Hair follicle dermal papilla cell (primary cell): Measurements from ENCODE around the gene STAM. TPM values are rescaled to one million over a fixed set of nuclear protein-coding genes. Genes with fewer than 3 reads are reported as not detected.

Experiments
- small RNA-seq: library from RNA; depleted of rRNA; stranded (forward); fragments of <200 nt; gene quantifications from one replicate; pipeline ENCODE3, GENCODE V24; 2012
- total RNA-seq: library from RNA; depleted of rRNA; stranded (reverse); fragments of >200 nt; gene quantifications from 2 replicates; pipeline ENCODE4 v1.2.3, GENCODE V29; 2012

STAM gene
- total RNA-seq = 39.7 and 40.9 TPM in 2 replicates

DNA sequence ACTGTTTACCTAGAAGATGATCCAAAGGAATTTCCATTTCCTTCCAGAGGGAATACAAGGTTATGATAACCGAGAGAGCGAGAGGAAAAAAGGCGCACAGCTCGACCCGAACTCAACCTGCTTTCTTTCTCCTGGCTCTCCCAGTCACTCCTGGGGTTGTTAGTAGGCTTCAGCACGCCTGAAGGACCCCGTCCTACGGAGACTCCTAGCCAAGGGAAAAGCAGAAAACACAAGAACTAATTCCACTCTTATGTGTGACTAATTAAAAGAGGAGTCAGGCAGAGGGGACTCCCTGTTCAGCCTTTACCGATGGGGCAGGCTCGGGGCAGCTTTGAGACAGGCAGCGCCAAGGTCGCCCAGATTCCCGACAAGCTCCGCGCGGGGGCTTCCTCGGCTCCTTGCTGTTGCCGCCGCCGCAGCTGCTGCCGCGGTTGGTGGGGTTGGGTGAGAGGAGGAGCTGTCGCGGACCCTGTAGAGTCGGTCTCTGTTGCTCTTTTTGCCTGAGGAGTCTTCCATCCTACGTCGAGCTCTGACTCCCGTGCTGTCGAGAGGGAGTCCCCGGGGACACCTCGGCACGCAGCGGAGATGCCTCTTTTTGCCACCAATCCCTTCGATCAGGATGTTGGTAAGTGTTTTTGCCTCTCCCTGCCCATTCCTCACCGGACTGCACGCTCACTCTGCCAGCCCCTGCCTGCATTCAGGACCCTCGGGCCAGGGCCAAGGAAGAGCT is at the start of gene STAM:
TSS of gene STAM (plus strand) at position 397 of the 730 bp plus-strand sequence. CDS start at position 586, 189 bp downstream.

DNA sequence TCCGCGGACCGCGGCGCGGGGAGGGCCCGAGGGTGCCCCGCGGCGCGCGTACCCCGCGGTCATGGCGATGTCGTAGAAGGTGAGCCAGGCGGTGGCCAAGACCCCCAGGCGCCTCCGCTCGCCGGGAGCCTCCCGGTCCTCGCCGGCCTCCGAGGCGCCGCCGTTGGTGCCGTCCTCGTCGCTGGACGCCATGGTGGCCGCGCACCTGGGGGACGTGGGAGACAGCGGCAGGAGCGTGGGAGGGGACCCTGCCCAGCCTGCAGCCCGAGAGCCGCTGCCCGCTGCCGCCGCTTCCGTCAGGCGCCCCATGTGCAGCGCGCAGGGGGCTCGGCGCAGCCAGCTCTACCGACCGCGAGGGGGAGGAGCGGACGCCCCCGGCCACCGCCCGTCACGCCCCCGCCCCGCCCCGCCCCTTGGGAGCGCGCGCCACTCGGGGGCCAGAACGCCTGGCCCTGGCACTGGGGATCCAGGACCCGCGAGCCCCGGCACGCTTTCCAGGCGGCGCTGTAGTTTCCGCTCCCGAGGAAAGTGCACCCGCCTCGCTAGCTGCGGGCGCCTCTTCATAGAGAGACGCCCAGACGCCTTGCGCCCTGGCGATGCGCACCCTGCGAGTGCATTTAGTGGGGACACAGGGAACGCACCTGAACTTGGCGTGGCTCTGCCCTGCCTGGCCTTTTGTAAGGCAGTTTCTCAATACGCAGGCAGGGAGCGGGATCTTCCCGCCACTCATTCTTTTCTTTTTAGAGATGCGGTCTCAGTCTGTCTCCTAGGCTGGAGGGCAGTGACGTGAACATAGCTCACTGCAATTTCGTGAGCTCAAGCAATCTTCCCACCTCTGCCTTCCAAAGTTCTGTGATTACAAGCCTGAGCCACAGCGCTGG is 26.7 kb upstream of the STAM start, which contains the start of gene HACD1:
TSS of gene HACD1 (minus strand) at position 344 of the 881 bp plus-strand sequence. CDS start at position 309, 35 bp downstream.

DNA sequence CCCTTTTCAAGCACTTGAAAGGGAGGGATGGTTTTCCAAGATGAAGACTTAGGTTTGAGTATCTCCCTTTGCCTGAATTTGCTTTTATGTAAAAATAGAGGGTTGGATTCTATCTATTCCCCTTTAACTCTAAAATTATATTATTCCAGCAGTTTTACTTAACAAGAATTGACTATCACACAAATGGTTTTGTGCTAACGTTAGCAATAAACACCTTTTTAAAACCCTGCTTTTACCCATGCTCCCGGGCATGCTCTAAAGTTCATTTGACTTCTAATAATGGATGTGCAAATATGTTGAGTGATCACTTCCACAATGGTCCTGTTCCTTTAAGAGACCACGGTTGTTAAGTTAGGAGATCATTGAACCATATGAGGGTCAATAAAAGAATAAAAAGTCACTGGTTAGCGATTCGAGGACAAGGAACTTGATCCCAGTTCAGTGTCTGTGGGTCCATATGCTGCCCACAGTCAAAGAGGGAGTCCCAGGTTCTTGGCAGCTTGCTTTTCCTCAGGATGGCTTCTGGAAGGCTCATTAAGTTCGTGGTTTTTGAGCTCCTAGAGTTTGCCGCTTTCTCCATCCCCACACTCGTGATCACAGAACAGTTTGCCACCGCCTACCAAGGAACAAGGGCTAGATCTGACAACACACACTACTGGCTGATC is 108.0 kb downstream of the STAM start, which contains the start of gene TMEM236:
TSS of gene TMEM236 (plus strand) at position 421 of the 665 bp plus-strand sequence. CDS start at position 516, 95 bp downstream.

Small RNA genes within 50 kb of the gene (small RNA-seq; reads per million reads assigned to genes)
- not detected for gene AC069542.2

Other genes with a start within 250 kb of the STAM start
- not detected in 2 replicates for gene ST8SIA6, start 189.6 kb upstream of the STAM start, total RNA-seq
- gene HACD1, start 26.8 kb upstream of the STAM start, total RNA-seq = 43.2 and 46.1 TPM in 2 replicates
- 0.16 TPM in 1 of 2 replicates, not detected in the other for gene TMEM236, start 108.0 kb downstream of the STAM start, total RNA-seq
- gene MRC1, start 165.2 kb downstream of the STAM start, total RNA-seq = under 0.01 TPM in 1 of 2 replicates, not detected in the other